Kidney capillary endothelial cell (primary cell): ENCODE measurements around the gene NEK4.

Experiments
- DNase-seq: peaks from one replicate; pipeline ENCODE4 v3.0.0-alpha.2; 2018; ENCODE audit warnings: low spot score

The NEK4 gene

GRCh38 chr3:52770496-52771333, at the start of gene NEK4:
NEK4 (minus strand) TSS chr3:52770940; CDS start chr3:52770746, 194 bp downstream.
- peak; percentile 89 for DNase-seq

DNA sequence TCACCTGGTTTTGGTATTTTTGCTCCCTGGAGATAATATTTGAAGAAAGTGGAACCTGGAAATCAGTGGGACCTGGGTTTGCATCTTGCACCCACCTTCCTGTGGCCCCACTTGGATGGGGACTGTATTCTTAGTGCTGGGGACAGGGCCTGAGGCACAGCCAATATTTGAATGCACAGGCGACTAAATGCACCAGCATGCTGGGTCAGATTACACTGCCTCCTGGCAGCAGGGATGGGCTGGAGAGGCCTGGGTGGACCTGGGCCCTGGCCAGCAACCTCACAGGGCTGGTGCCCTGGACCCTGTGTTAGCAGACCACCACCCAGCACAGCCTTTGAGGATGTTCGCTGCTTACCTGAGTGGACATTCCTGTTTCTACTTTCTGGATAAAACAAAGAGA, 49.2 kb upstream of the NEK4 start:
- no peak for DNase-seq

DNA sequence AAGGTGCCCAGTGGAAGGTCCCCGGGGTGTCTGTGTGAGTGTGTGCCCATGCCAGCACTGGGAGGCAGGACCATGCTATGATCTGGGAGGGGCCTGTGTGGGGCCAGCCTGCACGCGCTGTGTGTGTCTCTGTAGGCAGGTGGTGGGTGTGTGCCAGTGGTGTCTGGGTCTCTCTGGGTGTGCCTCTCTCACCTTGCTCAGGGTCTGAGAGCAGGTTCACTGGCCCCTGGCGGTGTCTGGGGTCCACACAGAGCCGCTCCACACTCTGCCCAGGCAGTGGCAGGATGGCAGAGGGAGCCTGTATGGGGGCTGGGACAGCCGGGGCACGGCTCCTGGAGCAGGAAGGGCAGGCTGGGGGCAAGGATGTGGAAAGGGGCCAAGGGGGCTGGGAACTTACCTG, 47.1 kb upstream of the NEK4 start:
- DNase-seq, result no peak

GRCh38 chr3:52817221-52817620, 46.5 kb upstream of the NEK4 start:
- DNase-seq, result no peak

DNA sequence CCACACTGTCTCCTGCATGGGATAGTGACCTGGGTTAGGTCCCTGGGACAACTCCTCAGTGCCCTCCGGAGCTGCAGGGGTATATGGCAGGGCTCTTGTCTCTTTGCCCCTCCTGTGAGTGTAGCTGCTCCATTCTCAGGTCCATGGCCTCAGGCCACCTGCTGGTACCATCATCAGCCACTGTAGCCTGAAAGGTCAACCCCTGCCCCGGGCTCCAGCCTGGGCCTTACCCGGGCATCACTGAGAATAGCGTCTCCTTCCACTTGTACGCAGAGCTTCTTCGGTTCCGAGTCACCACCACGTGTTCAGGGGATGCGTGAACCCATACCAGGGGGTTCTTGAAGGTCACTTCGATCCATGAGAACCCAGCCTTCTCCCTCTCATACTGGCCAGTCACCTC, 45.9 kb upstream of the NEK4 start:
- no peak for DNase-seq

DNA sequence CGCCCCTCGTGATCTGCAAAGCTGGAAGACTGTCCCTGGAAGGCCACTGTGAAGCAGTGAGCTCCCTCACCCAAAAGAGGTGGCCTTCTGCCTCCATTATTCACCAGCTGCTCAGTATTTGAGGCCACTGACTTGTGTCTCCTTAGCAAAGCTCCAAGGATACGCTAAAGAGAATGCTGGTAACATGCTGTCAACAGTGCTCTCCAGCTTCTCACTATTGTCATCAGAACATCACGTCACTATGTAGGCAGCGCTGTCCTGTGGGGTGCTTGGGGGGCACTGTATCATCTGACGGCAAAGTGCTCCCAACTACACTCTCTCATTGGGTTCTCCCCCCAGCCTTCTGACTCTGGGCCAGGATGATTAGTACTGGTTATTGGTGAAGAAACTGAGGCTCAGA, 45.5 kb upstream of the NEK4 start:
- no peak for DNase-seq

DNA sequence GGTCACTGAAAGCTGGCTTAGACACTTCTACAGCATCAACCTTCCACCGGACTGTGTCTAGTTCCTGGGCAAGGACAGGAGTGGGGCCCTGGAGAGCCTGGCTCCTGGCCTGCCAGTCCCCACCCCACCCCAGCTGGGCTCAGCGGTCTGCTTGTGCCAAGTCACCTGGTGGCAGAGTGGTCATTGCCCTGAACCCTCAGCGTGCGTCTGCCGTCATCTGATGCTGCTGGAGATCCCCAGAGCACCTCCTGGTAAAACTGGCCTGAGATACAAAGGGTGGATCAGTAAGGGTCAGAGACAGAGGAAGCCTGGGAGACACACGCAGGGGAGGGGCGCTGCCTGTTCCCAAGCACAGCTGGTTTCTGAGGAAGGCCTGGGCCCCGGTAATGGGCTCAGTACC, 43.1 kb upstream of the NEK4 start:
- DNase-seq, result no peak

DNA sequence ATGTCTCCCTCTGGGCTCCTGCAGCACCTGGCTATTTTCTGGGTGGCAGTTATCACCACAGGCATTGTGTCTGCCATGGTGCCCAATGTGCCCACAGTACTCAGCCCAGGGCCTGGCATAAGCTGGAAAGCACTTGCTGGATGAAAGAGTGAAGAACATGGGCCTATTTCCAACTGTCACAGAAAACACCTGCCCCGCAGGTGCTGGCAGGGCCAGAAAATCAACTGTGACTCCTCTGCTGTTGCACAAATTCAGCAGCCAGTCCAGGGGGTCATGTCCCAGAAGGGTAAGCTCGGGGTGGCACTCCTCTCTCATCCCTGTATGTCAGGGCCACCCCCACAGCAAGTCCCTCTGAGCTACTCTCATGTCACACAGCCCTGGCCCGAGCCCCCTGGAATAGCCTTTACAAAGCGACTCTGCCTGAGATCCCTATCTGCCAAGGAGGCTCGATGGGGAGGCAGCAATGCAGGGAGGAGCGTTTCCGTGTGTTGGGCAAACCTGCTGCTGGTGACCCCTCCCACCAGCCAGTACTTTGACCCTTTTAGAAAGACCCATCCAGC, 40.8 kb upstream of the NEK4 start:
- DNase-seq, result no peak

GRCh38 chr3:52810923-52811322, 40.2 kb upstream of the NEK4 start:
- no peak for DNase-seq

DNA sequence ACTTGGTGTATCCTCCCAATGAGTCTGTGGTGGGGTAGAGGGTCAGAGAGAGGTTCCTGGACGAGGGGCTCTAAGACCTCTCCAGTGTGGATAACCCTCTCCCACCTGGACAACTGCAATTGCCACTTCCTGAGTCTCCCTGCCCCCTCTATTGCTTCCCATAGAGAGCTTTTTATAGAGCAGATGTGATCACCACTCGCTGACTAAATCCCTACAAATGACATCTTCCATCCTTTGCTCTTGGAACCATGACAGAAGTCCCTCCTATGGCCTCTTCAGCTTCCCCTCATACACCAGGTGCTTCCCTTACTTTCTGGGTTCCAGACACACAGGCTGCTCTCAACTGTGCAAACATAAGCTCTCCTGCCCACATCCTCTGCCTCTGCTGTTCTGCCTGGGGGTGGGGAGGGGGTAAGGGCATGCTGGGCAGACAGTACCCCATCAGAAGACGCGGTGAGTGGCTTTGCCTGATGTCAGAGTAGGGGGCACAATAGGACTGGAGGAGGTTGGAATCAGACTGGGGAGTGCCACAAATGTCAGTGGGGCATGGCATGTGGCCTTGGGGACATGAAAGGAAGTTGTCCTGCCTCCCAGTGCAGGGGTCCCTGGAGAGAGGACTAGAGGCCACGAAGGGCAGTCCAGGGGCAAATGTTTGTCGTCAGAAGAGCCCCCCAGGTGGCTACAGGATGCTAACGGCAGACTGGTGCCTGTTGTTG, 39.1 kb upstream of the NEK4 start:
- no peak for DNase-seq

DNA sequence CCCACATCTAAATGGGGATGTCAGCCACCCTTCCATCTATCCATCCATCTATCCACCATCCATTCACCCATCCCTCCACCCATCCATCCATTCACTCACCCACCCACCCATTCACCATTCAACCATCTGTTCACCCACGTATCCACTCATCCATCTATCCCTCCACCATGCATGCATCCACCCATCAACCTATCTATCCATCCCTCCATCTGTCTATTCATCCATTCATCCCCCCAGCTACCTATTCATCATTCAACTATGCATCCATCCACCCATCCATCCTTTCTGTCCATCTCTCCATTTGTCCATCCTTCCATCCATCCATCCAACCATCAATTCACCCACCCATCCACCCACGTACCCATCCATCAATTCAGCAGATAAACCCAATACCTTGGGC, 38.4 kb upstream of the NEK4 start:
- no peak for DNase-seq

DNA sequence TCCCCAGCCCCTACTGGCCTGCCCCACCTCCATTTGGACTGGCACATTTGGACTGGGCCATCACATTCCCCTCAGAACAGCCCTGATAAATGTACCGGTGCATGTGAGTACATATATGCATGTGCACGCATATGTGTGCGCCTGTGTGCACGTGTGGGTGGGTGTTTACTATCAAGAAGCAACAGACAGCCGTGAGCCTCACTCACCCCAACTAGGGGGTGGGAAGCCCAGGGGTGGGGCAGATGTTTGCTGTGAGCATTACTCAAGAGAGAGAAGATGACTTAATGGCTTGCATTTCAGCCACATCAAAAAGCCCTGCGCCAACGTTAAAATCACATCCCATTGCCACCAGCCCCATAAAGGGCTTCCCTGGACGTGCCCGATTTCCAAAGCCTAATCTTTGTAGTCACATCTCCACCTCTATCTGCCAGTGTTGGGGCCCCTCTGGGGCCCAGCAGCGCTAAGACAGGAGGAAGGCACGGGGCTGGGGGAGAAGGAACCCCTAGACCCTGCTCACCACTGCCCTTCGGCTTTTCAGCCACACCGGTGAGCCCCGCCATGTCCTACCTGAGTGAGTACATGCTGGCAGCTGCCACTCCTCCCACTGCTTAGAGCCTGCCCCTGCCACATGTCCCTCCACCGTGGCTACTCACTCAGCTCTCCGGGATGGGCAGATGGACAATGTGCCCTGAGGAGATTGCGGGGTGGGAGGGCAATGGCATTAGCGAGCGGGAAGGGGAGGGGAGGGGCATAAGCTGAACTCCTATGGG, 34.7 kb upstream of the NEK4 start:
- DNase-seq, result no peak

DNA sequence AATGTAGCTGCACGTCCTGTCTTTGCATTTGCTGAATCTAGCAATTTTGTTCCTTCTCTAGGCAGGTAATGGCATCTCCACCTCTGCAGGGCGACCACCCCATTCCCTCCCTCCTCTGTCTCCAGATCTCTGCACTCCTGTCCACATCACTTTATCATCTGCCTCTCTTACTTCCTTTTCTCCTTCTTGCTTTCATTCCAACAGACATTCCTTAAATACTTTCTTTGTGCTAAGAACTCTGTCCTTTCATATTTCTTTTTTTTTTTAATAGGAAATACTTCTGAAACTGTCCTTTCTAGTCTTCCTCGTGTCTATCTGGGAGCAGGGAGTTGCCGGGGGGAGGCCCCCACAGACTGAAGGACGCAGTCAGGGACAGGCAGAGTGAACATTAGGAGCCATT, 31.1 kb upstream of the NEK4 start:
- DNase-seq, result no peak

DNA sequence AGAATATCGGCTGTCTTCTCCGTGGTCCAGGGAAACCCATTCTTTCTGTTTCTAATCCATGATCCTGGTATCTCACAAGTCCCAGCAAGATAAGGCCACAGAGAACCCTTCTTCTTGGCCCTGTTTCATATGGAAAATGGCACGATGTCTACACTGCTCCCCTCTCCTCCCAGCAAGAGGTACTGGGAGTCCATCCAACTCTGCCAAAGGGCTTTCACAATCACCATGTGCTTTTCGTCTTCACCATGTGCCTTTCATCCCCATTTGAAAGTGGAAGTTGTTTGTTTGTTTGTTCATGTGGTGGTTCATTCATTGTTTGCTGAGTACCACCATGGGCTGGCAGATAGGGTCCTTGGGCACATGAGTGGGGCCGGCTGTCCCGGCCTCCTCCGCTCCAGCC, 29.3 kb upstream of the NEK4 start:
- no peak for DNase-seq

DNA sequence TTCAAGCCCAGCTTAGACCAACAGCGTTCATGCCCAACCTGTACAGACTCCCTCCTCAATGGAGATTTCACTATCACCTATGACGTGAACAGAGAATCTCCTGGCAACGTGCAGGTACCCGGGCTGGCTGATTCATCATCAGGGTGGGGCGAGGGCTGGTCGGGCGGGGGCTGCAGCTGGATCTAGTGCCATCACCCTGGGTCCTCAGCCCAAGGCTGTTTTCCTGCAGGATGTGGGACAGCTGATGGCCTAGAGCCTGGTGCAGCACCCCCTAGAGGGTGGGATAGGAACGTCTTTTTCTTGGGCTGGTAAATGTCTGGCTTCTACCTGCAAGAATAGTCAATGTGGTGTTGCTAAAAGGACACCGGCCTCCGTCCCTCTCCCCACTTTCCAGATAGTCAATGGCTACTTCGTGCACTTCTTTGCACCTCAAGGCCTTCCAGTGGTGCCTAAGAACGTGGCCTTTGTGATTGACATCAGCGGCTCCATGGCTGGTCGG, 28.3 kb upstream of the NEK4 start:
- DNase-seq, result no peak

- DNase-seq, result no peak
Observed at GRCh38 chr3:52798376-52798977, 27.7 kb upstream of the NEK4 start.

- DNase-seq, result no peak
Observed at GRCh38 chr3:52796411-52796810, 25.7 kb upstream of the NEK4 start.

GRCh38 chr3:52795298-52795900, 24.7 kb upstream of the NEK4 start:
- no peak for DNase-seq

- DNase-seq, result no peak
Observed at GRCh38 chr3:52794612-52795099, 23.9 kb upstream of the NEK4 start, which contains the start of gene ITIH3. ITIH3 (plus strand) TSS chr3:52794796; CDS start chr3:52794804, 8 bp downstream.

- no peak for DNase-seq
Observed at GRCh38 chr3:52793702-52794611, 23.2 kb upstream of the NEK4 start.
